K562 (cell line): ENCODE measurements around the gene CDK5R1. TPM values are rescaled to one million over a fixed set of nuclear protein-coding genes. Genes with fewer than 3 reads are reported as not detected.

ENCODE experiments used
- CAMTA2 ChIP-seq: fragments of 250-450 bp; sonication (Bioruptor Pico); conservative IDR thresholded peaks from 2 replicates; pipeline ENCODE4 v1.5.1; 2022
- ERF ChIP-seq: fragments of 450-650 bp; formaldehyde crosslinking; IDR thresholded peaks from 2 replicates; pipeline ENCODE4 v1.4.0; 2020; ENCODE audit warnings: mild to moderate bottlenecking, mixed read lengths
- GTF3C2 ChIP-seq: IDR thresholded peaks from 3 replicates; pipeline ENCODE4 v1.6.1; 2011; ENCODE audit warnings: borderline replicate concordance, mild to moderate bottlenecking, moderate library complexity; ENCODE audit not compliant: insufficient read length; ENCODE audit errors: extremely low read depth
- HINFP ChIP-seq: fragments of 450-650 bp; conservative IDR thresholded peaks from 2 replicates; pipeline ENCODE4 v1.6.1; 2016; ENCODE audit warnings: missing genetic modification characterization, low read depth, mild to moderate bottlenecking, control low read depth, missing compliant biosample characterization
- MYBL2 ChIP-seq, 2 experiments: fragments of 450-650 bp in 1 of 2; sonication (generic) in 1 of 2; formaldehyde crosslinking in 1 of 2; IDR thresholded peaks; 2 replicates each; pipeline versions ENCODE4 v1.6.1 to v1.8.1; 2017 to 2022; ENCODE audit warnings: borderline replicate concordance in 1 of 2, inconsistent platforms in 1 of 2, low read depth in 1 of 2, mild to moderate bottlenecking in 1 of 2, missing genetic modification reagents in 1 of 2, moderate library complexity in 1 of 2
- NCOA1 ChIP-seq: fragments of 450-650 bp; IDR thresholded peaks from 2 replicates; pipeline ENCODE4 v1.6.1; 2016; ENCODE audit warnings: low read depth
- NR3C1 ChIP-seq: sonication (generic); formaldehyde crosslinking; IDR thresholded peaks from 2 replicates; pipeline ENCODE4 v1.8.1; 2022; ENCODE audit warnings: missing genetic modification reagents
- POLR2G ChIP-seq: fragments of 200-400 bp; formaldehyde crosslinking; IDR thresholded peaks from 2 replicates; pipeline ENCODE4 v1.6.1; 2017; ENCODE audit warnings: low read depth, mild to moderate bottlenecking, antibody characterized with exemption, low read length, moderate library complexity
- RBFOX2 ChIP-seq: fragments of 200-400 bp; formaldehyde crosslinking; IDR thresholded peaks from 2 replicates; pipeline ENCODE4 v1.6.1; 2017; ENCODE audit warnings: low read depth, mild to moderate bottlenecking, low read length, moderate library complexity
- RERE ChIP-seq: sonication (generic); formaldehyde crosslinking; IDR thresholded peaks from 2 replicates; pipeline ENCODE4 v1.8.0; 2023; ENCODE audit warnings: missing genetic modification reagents, mild to moderate bottlenecking, borderline replicate concordance
- SMARCB1 ChIP-seq: IDR thresholded peaks from 2 replicates; pipeline ENCODE4 v1.6.1; 2011; ENCODE audit warnings: improper control_type of control experiment, low read depth; ENCODE audit not compliant: insufficient read length
- ZFP36 ChIP-seq: fragments of 150-350 bp; IDR thresholded peaks from 2 replicates; pipeline ENCODE4 v1.6.1; 2018; ENCODE audit warnings: low read length, low read depth; ENCODE audit not compliant: partially characterized antibody
- ZNF232 ChIP-seq: sonication (generic); formaldehyde crosslinking; IDR thresholded peaks from 2 replicates; pipeline ENCODE4 v1.8.0; 2022; ENCODE audit warnings: mild to moderate bottlenecking, missing genetic modification reagents
- ZNF277 ChIP-seq: fragments of 250-450 bp; sonication (Bioruptor Pico); IDR thresholded peaks from 2 replicates; pipeline ENCODE4 v1.8.0; 2022; ENCODE audit warnings: inconsistent platforms, mild to moderate bottlenecking, moderate library complexity, borderline replicate concordance
- ZNF57 ChIP-seq: fragments of 450-650 bp; formaldehyde crosslinking; IDR thresholded peaks from 2 replicates; pipeline ENCODE4 v1.4.0; 2020; ENCODE audit warnings: mild to moderate bottlenecking, moderate library complexity
- polyA plus RNA-seq, 8 experiments: library from polyadenylated mRNA; depleted of rRNA in 4 of 8; stranded (reverse) in 5 of 8; unstranded in 3 of 8; fragments of >200 nt; fragmentation: Nextera tagmentation in 2 of 8; fragmentation: Illumina TruSeq in 1 of 8; extraction: Ambion mirVana in 2 of 8; extraction: Trizol in 1 of 8; gene quantifications; 2 replicates each; pipeline versions ENCODE4 v1.2.1 to v1.2.3, GENCODE V29; 2011 to 2014; ENCODE audit warnings: inconsistent platforms in 1 of 8, missing spikeins in 1 of 8
- total RNA-seq, 7 experiments: library from RNA; depleted of rRNA in 6 of 7; stranded (reverse); fragments of >200 nt in 6 of 7; fragmentation: Illumina TruSeq in 2 of 7; extraction: Trizol in 2 of 7; gene quantifications; 2 replicates each; pipeline versions ENCODE4 v1.2.1 to v1.2.3, GENCODE V29; 2011 to 2021; ENCODE audit warnings: low replicate concordance in 1 of 7

The CDK5R1 gene
- total and polyA plus RNA-seq, 9 of the 15 experiments (the other 6 are each of a cell fraction or from before 2014, with no cell fraction given): 0.10 to 4.8 (median 2.3) TPM

- TF ChIP-seq RERE (no peak), RBFOX2 (peak; percentile 24), CAMTA2 (CRISPR knock-in tag) (0 out of 2 replicates have a peak, but pooled peaks have one; percentile 22), NR3C1 (CRISPR knock-in tag) (no peak), HINFP (tag) (no peak), SMARCB1 (no peak), ZNF277 (CRISPR knock-in tag) (no peak), GTF3C2 (no peak), POLR2G (peak; percentile 78), MYBL2 (IDR thresholded peaks at IDR 0.05; ENCODE audit: low read depth) (no peak), MYBL2 (CRISPR knock-in tag; IDR thresholded peaks at IDR 0.05; ENCODE audit: borderline replicate concordance) (no peak), ERF (CRISPR knock-in tag) (0 out of 2 replicates have a peak, but pooled peaks have one; percentile 31), ZFP36 (no peak), ZNF232 (CRISPR knock-in tag) (no peak), ZNF57 (CRISPR knock-in tag) (no peak), NCOA1 (no peak)
These were observed at the start of gene CDK5R1 (continued) for GRCh38 chr17:32486701-32487472.
